Right lobe of liver (tissue), 6 donors: ENCODE measurements around the gene SOBP. TPM values are rescaled to one million over a fixed set of nuclear protein-coding genes. Genes with fewer than 3 reads are reported as not detected.

Source experiments
- ATAC-seq, 4 donors: fragments of 200-7000 bp; cut with Tn5 transposase; one replicate each; pipeline ENCODE4 v1.9.1; 2020; ENCODE audit warnings: mild to moderate bottlenecking in 4 of 4, moderate library complexity in 4 of 4
- DNase-seq, 3 donors: peaks; one replicate each; pipeline ENCODE4 v3.0.0-alpha.2; 2020
- H3K27ac ChIP-seq, 3 donors: fragments of 200-600 bp; one replicate each; pipeline ENCODE4 v1.8.0; 2022
- H3K27me3 ChIP-seq, 2 donors: fragments of 200-600 bp; one replicate each; pipeline ENCODE4 v1.8.0; 2022
- H3K36me3 ChIP-seq, 4 donors: fragments of 200-600 bp; sonication (generic) in 1 of 4; one replicate each; pipeline versions ENCODE4 v1.5.1 to v1.8.0; 2017 to 2022; ENCODE audit warnings: control low read depth in 1 of 4
- H3K4me1 ChIP-seq, 4 donors: fragments of 200-600 bp; sonication (generic) in 1 of 4; one replicate each; pipeline versions ENCODE4 v1.5.1 to v1.8.0; 2017 to 2022; ENCODE audit warnings: control low read depth in 1 of 4
- H3K4me3 ChIP-seq, 3 donors: fragments of 200-600 bp; one replicate each; pipeline ENCODE4 v1.8.0; 2022
- H3K9me3 ChIP-seq, 4 donors: fragments of 200-600 bp; sonication (generic) in 1 of 4; one replicate each; pipeline versions ENCODE4 v1.5.1 to v1.8.0; 2017 to 2022; ENCODE audit warnings: control low read depth in 1 of 4
- CTCF ChIP-seq, 4 donors: fragments of 200-600 bp in 3 of 4; fragments of 450-650 bp in 1 of 4; IDR thresholded peaks; one replicate each; pipeline versions ENCODE4 v1.5.1 to v1.8.0; 2016 to 2022; ENCODE audit warnings: antibody characterized with exemption in 4 of 4, mild to moderate bottlenecking in 2 of 4
- POLR2A ChIP-seq: fragments of 450-650 bp; IDR thresholded peaks from one replicate; pipeline ENCODE4 v1.6.1; 2017; ENCODE audit warnings: antibody characterized with exemption, mild to moderate bottlenecking
- WGBS: methylation state at CpG from one replicate; pipeline ENCODE4 v1.1.6; 2018; ENCODE audit warnings: low coverage, low lambda C conversion rate; ENCODE audit not compliant: insufficient coverage; ENCODE audit errors: missing lambda C conversion rate; 5-methylcytosine and 5-hydroxymethylcytosine counted together
- intact Hi-C, 2 donors: fragments of 100-400 bp; cut with DNase I; formaldehyde crosslinking; loops; one replicate each; pipeline versions ENCODE4 v1.11.2 to v1.14.1; 2022
- total RNA-seq, 6 experiments: library from RNA; depleted of rRNA in 2 of 6; stranded (reverse); fragments of >200 nt in 2 of 6; fragmentation: NEBNext Ultra II Directional in 3 of 6; extraction: Animal tissue kit (Norgen Biotek cat#: 25700) in 3 of 6; gene quantifications; one replicate each; pipeline versions ENCODE4 v1.1.0 to v1.2.4, GENCODE V29; 2016 to 2023
- donor health status: DM: no; HTN: yes; CAD: no.
- donor health status: DM: no; HTN: no; CAD: no.
- donor health status: DM: no; HTN: no; CAD: no.
- donor health status: DM: no; HTN: yes; CAD: no.
- donor health status: DM: no; HTN: yes; CAD: no.

The SOBP gene
- total RNA-seq, 6 experiments from 2014 or later, result 1.3 to 3.5 (median 1.6) TPM

GRCh38 chr6:107543567-107543966 is 53.6 kb downstream of the SOBP start:
- WGBS, result 82% methylated on average over 2 of the region's 2 CpGs
- DNase-seq (no peak), ATAC-seq (no peak)
- H3K27ac ChIP-seq, result no peak overlapping the region
- no peaks in the 10 kb centered on the region for H3K27me3 ChIP-seq
- intact Hi-C loops, result no loop called here
- H3K36me3 ChIP-seq, result no peaks in the 10 kb centered on the region
- H3K4me1 ChIP-seq, result peaks cover 0 to 21% (median 13%) of the 10 kb centered on the region in 4 donors
- no peak overlapping the region for H3K4me3 ChIP-seq
- no peak for TF ChIP-seq CTCF (IDR thresholded peaks at IDR 0.05)
- TF ChIP-seq POLR2A, result no peak
- H3K9me3 ChIP-seq, result no peaks in the 10 kb centered on the region

DNA sequence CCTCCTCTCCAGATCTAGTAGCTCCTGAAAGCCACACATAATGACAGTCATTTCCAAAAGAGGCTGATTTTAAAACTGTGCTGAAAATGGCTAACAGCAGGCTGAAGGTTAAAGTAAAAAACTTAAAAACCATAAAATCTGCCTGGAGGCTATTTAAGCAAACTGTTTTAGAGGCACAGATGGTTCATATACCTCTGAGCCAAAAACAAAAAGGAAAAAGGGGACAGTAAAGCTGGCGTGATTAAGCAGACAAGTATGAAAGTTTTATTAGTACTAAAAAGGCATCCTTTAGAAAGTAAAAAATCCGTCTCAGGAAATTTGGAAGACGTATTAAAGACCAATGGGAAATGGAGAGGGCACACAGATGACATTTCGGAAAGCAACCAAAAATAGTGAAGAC is 55.8 kb downstream of the SOBP start:
- Histone ChIP-seq H3K9me3 (no peaks in the 10 kb centered on the region), H3K27me3 (no peaks in the 10 kb centered on the region), H3K4me1 (peaks cover 0 to 8% (median 7%) of the 10 kb centered on the region in 4 donors), H3K27ac (no peak overlapping the region), H3K36me3 (no peaks in the 10 kb centered on the region), H3K4me3 (no peak overlapping the region)
- 78% methylated on average over 4 of the region's 4 CpGs for WGBS
- DNase-seq, result no peak
- no peak for ATAC-seq
- TF ChIP-seq POLR2A (no peak), CTCF (IDR thresholded peaks at IDR 0.05) (no peak)
- intact Hi-C loops, result no loop called here

DNA sequence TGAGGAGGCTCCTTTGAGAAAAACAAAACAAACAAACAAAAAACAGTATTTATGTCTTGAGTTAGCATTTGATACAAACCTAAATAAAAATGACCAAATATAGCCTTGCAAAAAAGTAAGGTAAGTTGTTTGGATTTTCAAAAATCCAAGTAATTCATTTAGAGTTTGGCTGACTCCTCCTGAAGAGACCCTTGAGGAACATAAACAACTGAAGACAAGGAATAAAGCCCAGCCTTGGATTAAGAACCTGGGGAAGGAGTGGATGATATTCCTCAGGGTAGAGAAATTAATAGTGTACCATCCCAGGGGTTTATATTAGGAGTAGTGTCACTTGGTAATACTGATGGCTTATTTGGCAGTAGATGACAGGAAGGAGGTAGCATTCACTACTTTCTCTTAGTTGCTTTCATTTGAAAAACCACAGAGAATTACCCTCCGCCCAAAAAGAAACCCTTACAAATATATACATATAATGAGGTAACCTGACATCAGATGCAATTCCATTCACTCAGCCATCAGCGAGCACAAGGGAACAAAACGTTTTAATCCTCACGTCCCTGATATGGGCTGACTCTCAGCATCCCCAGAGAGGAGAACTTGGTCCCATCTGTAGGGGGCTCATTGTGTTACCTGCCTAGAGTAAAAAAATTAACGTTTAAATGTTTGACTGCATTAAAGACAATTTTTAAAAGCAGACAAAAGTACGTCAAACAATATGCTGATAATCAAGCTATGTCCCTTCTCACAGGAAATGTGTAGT is 57.0 kb downstream of the SOBP start:
- intact Hi-C loops, result no loop called here
- 81% methylated on average over 6 of the region's 6 CpGs for WGBS
- H3K27me3 ChIP-seq, result no peaks in the 10 kb centered on the region
- ATAC-seq (no peak), DNase-seq (no peak)
- no peaks in the 10 kb centered on the region for H3K9me3 ChIP-seq
- no peak overlapping the region for H3K27ac ChIP-seq
- no peaks in the 10 kb centered on the region for H3K4me1 ChIP-seq
- H3K36me3 ChIP-seq, result no peaks in the 10 kb centered on the region
- no peak for TF ChIP-seq CTCF (IDR thresholded peaks at IDR 0.05)
- no peak for TF ChIP-seq POLR2A
- H3K4me3 ChIP-seq, result no peak overlapping the region

- Histone ChIP-seq H3K9me3 (no peaks in the 10 kb centered on the region), H3K27me3 (no peaks in the 10 kb centered on the region), H3K4me1 (no peaks in the 10 kb centered on the region), H3K36me3 (no peaks in the 10 kb centered on the region), H3K4me3 (no peak overlapping the region), H3K27ac (no peak overlapping the region)
- intact Hi-C loops, result no loop called here
- TF ChIP-seq POLR2A (no peak), CTCF (IDR thresholded peaks at IDR 0.05) (no peak)
- 44% methylated on average over 2 of the region's 2 CpGs for WGBS
- ATAC-seq (no peak), DNase-seq (no peak)
These were observed 57.5 kb downstream of the SOBP start for GRCh38 chr6:107547451-107547840.
